ENCODE measurements around the gene FAM76B.

FAM76B gene

GRCh38 chr11:95776859-95777258 lies 12.7 kb downstream of the FAM76B start:
- DNase-seq (ENCODE audit: low read depth) = no peak
- TF ChIP-seq CTCF (IDR thresholded peaks at IDR 0.05; ENCODE audit: low read depth, low read length) (no peak), MAX (IDR thresholded peaks at IDR 0.05; ENCODE audit: low read depth, low read length) (no peak)
- H3K4me3 ChIP-seq (ENCODE audit: low read depth, low read length) = no peak overlapping the region

GRCh38 chr11:95768521-95768920 lies 21.1 kb downstream of the FAM76B start:
- TF ChIP-seq CTCF (IDR thresholded peaks at IDR 0.05; ENCODE audit: low read depth, low read length) (no peak), MAX (IDR thresholded peaks at IDR 0.05; ENCODE audit: low read depth, low read length) (no peak), MYC (IDR thresholded peaks at IDR 0.05; ENCODE audit: low read depth, low read length) (no peak)
- H3K4me3 ChIP-seq (ENCODE audit: low read depth, low read length) = no peak overlapping the region
- no peak for DNase-seq (ENCODE audit: low read depth)

- peak; percentile 86 for DNase-seq (ENCODE audit: low read depth)
- no peak for TF ChIP-seq POLR2A (IDR thresholded peaks at IDR 0.05; ENCODE audit: extremely low read depth, insufficient read length)
- TF ChIP-seq CTCF (IDR thresholded peaks at IDR 0.05; ENCODE audit: low read depth, low read length) = no peak
- TF ChIP-seq MAX (IDR thresholded peaks at IDR 0.05; ENCODE audit: low read depth, low read length) = no peak
- no peak for TF ChIP-seq MYC (IDR thresholded peaks at IDR 0.05; ENCODE audit: low read depth, low read length)
- H3K4me3 ChIP-seq (ENCODE audit: low read depth, low read length) = no peak overlapping the region
Observed at GRCh38 chr11:95767498-95767897, 22.1 kb downstream of the FAM76B start.

GRCh38 chr11:95766701-95767100 lies 22.9 kb downstream of the FAM76B start:
- H3K4me3 ChIP-seq (ENCODE audit: low read depth, low read length) = no peak overlapping the region
- TF ChIP-seq MYC (IDR thresholded peaks at IDR 0.05; ENCODE audit: low read depth, low read length) = no peak
- no peak for TF ChIP-seq POLR2A (IDR thresholded peaks at IDR 0.05; ENCODE audit: extremely low read depth, insufficient read length)
- no peak for TF ChIP-seq CTCF (IDR thresholded peaks at IDR 0.05; ENCODE audit: low read depth, low read length)
- TF ChIP-seq MAX (IDR thresholded peaks at IDR 0.05; ENCODE audit: low read depth, low read length) = no peak
- DNase-seq (ENCODE audit: low read depth) = peak; percentile 15

GRCh38 chr11:95764267-95764898 lies 25.2 kb downstream of the FAM76B start:
- TF ChIP-seq CTCF (IDR thresholded peaks at IDR 0.05; ENCODE audit: low read depth, low read length) (peak; percentile 36), POLR2A (IDR thresholded peaks at IDR 0.05; ENCODE audit: extremely low read depth, insufficient read length) (no peak), MYC (IDR thresholded peaks at IDR 0.05; ENCODE audit: low read depth, low read length) (peak; percentile 32; the same call in 1 of the 2 replicates), MAX (IDR thresholded peaks at IDR 0.05; ENCODE audit: low read depth, low read length) (peak; percentile 50; the same call in 1 of the 2 replicates)
- DNase-seq (ENCODE audit: low read depth) = peak; percentile 71
- H3K4me3 ChIP-seq (ENCODE audit: low read depth, low read length) = no peak overlapping the region
